GM13976 (cell line): Measurements from ENCODE around the gene CDH23.

Experiments
- DNase-seq: peaks from one replicate; pipeline ENCODE4 v3.0.0; 2012; ENCODE audit warnings: low spot score
- in situ Hi-C: fragments of 300-500 bp; cut with MboI; formaldehyde crosslinking; loops from one replicate; pipeline ENCODE4 v1.12.0; 2022; ENCODE audit warnings: low sequenced_read_pairs, mixed read lengths, inconsistent platforms; ENCODE audit not compliant: unreplicated experiment
- TF ChIP-seq, protein P1 (sequence below): IDR thresholded peaks from 2 replicates; pipeline ENCODE4 v1.5.1; 2012; ENCODE audit warnings: borderline replicate concordance, mild to moderate bottlenecking; ENCODE audit not compliant: insufficient read depth; ENCODE audit errors: extremely low read depth, missing control alignments, control extremely low read depth

The CDH23 gene

DNA sequence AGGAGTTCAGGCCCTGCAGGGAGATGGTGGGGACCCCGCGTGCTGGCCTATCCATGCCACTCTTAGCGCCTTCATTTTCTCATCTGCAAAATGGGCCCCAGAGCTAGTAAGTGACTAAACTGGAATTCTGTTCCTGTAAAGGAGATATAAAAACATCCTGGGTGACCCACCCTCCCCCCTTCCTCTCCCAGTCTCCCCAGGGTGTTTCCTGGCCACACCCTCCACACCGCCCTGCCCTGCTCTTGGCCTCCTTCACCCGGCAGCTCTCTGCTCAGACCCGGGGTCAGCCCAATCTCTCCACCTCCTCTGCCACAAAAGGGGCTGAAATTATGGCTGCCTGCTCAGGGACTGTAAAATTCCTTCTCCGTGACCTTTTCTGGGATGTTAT lies 252.2 kb downstream of the CDH23 start:
- no peak for DNase-seq
- TF ChIP-seq, protein P1, sequence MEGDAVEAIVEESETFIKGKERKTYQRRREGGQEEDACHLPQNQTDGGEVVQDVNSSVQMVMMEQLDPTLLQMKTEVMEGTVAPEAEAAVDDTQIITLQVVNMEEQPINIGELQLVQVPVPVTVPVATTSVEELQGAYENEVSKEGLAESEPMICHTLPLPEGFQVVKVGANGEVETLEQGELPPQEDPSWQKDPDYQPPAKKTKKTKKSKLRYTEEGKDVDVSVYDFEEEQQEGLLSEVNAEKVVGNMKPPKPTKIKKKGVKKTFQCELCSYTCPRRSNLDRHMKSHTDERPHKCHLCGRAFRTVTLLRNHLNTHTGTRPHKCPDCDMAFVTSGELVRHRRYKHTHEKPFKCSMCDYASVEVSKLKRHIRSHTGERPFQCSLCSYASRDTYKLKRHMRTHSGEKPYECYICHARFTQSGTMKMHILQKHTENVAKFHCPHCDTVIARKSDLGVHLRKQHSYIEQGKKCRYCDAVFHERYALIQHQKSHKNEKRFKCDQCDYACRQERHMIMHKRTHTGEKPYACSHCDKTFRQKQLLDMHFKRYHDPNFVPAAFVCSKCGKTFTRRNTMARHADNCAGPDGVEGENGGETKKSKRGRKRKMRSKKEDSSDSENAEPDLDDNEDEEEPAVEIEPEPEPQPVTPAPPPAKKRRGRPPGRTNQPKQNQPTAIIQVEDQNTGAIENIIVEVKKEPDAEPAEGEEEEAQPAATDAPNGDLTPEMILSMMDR = no peak
- in situ Hi-C loops = no loop called here

DNA sequence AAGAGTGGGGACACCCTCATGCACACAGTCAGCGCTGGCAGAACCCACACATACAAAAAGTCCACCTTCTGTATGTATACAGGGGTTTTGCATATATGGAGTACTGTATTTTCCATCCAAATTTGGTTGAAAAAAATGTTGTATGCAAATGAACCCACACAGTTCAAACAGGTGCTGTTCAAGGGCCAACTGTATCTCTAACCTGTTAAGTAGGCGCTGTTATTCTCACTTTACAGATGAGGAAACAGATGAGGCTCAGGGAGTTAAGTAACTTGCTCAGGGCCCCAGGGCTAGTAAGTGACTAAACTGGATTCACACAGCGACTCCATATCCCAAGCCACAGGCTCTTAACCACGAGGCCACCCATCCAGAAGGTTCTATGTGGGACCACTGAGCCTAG lies 252.9 kb downstream of the CDH23 start:
- TF ChIP-seq, protein P1 = no peak
- no peak for DNase-seq
- in situ Hi-C loops = no loop called here

DNA sequence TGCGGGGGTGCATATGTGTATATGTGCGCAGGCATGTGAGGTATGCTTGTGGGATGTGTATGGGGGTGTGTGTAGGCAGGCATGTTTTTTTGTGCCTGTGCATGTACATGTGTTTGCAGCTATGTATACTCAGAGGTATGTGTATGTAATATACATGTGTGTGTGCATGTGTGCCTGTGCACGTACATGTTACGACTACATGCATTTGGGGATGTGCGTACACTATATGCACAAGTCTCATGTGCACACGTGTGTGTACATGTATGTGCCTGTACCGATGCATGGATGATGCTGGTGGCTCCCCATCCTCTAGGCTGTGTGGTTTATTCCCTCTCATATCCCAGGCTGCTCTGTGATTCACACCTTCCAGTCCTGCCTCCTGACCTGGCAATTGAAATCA lies 253.7 kb downstream of the CDH23 start:
- DNase-seq = no peak
- TF ChIP-seq, protein P1 = no peak
- in situ Hi-C loops = no loop called here

DNA sequence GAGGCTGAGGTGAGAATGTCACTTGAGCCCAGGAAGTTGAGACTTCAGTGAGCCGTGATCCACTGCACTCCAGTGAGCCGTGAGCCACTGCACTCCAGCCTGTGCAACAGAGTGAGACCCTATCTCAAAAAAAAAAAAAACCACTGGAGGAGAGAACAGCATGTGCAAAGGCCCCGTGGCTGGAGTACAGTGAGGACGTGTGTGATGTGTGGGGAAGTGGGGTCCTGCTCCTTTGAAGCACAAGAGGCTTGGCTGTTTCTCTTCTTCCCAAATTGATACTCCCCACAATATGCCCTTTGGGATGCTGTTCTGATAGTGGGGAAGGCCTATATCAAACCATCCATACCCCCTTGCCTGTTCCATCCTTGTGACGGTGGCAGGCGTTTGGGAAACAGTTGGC lies 254.7 kb downstream of the CDH23 start:
- in situ Hi-C loops = no loop called here
- DNase-seq = no peak
- TF ChIP-seq, protein P1 = no peak

DNA sequence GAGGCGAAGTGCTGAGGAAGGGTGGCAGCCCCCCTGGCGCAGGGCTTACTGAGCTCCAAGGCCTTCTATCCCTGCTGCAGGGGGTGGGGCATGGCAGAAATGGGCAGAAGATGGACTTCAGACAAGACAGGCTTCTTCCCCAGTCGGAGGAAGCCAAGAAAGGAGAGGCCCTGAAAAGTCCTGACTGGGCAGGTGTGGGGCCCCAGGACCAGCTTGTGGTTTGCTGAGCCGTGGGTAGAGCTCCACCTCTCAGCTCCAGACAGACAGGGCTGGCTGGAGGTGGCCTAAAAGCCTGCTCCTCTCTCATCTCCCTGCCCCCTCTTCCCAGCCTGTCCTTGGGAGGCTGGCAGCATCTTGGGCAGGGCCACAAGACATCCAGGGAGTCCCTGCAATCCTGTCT lies 255.2 kb downstream of the CDH23 start:
- TF ChIP-seq, protein P1 = no peak
- no peak for DNase-seq
- in situ Hi-C loops = no loop called here

DNA sequence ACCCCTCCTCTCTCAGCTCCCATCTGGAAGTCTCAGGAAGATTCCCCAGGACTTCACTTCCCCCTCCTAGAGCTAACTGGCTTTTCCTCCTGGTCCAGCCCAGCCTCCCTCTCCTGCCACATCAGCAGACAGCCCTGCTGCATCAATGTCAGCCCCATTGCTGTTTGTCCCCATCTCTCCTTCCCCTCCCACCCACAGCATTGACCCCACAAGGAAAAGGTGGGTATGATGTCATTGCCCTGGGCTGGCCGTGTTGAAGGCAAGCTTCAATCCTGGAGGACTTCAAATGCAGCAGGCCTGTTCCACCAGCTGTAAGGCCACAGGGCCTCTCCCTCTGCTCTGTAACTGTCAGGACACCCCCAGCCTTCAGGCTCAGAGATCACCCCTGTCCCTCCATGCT lies 256.3 kb downstream of the CDH23 start:
- TF ChIP-seq, protein P1 = no peak
- no peak for DNase-seq
- in situ Hi-C loops = no loop called here

DNA sequence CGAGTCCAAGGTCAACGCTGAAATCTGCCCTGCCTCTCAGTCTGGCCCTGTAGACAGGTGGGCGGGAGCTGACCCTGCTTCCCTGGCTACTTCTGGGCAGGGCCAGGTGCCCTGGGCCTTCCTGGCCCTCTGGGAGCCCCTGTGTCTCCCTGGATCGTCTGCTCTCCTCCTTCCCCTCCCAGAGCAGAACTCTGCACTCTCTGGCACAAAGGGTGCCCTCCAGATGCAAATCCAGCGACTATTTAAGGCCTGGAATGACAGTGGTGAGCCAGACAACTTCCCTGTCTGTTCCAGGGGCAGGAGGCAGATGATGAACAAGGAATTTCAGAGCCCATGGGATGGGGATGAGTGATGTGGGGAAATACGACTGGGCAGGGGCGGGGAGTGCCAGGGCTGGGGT lies 259.5 kb downstream of the CDH23 start:
- no peak for DNase-seq
- in situ Hi-C loops = no loop called here
- TF ChIP-seq, protein P1 = no peak
